Ishikawa (cell line): ENCODE results near the gene ST6GALNAC3.

Experiments used
- CEBPB ChIP-seq: IDR thresholded peaks from 2 replicates; pipeline ENCODE4 v1.6.1; 2012
- CREB1 ChIP-seq: IDR thresholded peaks from 2 replicates; pipeline ENCODE4 v1.6.1; 2012; ENCODE audit warnings: low read depth
- EGR1 ChIP-seq: IDR thresholded peaks from 2 replicates; pipeline ENCODE4 v1.6.1; 2012
- EP300 ChIP-seq: IDR thresholded peaks from 2 replicates; pipeline ENCODE4 v1.6.1; 2012; ENCODE audit warnings: borderline replicate concordance
- FOXM1 ChIP-seq: IDR thresholded peaks from 2 replicates; pipeline ENCODE4 v1.6.1; 2012; ENCODE audit warnings: low read depth, borderline replicate concordance
- RAD21 ChIP-seq: IDR thresholded peaks from 2 replicates; pipeline ENCODE4 v1.6.1; 2012; ENCODE audit warnings: low read depth
- TAF1 ChIP-seq: IDR thresholded peaks from 2 replicates; pipeline ENCODE4 v1.6.1; 2012; ENCODE audit warnings: low read depth, mild to moderate bottlenecking
- TCF12 ChIP-seq: IDR thresholded peaks from 2 replicates; pipeline ENCODE4 v1.6.1; 2012; ENCODE audit warnings: low read depth
- YY1 ChIP-seq: IDR thresholded peaks from 2 replicates; pipeline ENCODE4 v1.6.1; 2012; ENCODE audit warnings: low read depth
- ZBTB7A ChIP-seq: IDR thresholded peaks from 2 replicates; pipeline ENCODE4 v1.6.1; 2012; ENCODE audit warnings: low read depth
- TF ChIP-seq, protein P1 (sequence below): IDR thresholded peaks from 2 replicates; pipeline ENCODE4 v1.6.1; 2012; ENCODE audit warnings: low read depth, mild to moderate bottlenecking
- TF ChIP-seq, protein P2 (sequence below): IDR thresholded peaks from 2 replicates; pipeline ENCODE4 v1.6.1; 2012
- TF ChIP-seq, protein P3 (sequence below): IDR thresholded peaks from 2 replicates; pipeline ENCODE4 v1.6.1; 2012

DNA sequence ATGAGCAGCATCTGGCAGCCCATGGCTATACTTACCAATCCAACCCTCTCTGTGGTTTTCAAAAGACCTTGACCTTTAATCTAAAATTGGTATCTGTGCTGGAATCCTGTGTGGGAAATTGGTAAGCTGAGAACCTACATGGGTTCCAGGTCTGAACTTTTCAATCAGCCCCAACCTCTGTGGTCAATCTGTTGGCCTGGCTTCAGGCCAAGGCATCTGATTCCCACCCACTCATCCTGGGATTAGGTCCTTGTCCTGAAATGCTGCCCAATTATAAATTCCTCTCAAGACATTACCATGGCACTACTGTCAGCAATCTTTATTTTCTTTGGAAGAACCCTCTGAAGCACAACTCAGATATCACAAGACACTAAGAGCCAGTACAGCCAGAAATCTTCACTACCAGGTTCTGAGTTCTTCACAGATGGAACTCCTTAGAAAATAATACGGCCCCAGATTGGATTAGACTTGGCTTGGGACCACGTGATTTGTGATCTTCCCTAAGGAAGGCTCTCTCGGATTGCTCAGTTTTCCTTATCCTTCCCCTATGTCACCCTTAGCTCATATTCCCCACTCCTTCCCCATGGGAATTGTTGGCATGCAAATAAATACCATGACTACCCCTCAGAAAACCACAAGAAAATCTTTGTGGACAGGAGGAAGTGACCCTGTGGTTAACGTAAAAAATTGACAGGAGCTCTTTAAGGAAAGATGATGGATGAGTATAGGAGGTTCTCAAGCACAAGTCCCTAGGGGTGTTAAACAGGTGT, 584.8 kb downstream of the ST6GALNAC3 start:
- TF ChIP-seq TAF1 = no peak
- TF ChIP-seq RAD21 = no peak
- no peak for TF ChIP-seq ZBTB7A
- TF ChIP-seq, protein P1, sequence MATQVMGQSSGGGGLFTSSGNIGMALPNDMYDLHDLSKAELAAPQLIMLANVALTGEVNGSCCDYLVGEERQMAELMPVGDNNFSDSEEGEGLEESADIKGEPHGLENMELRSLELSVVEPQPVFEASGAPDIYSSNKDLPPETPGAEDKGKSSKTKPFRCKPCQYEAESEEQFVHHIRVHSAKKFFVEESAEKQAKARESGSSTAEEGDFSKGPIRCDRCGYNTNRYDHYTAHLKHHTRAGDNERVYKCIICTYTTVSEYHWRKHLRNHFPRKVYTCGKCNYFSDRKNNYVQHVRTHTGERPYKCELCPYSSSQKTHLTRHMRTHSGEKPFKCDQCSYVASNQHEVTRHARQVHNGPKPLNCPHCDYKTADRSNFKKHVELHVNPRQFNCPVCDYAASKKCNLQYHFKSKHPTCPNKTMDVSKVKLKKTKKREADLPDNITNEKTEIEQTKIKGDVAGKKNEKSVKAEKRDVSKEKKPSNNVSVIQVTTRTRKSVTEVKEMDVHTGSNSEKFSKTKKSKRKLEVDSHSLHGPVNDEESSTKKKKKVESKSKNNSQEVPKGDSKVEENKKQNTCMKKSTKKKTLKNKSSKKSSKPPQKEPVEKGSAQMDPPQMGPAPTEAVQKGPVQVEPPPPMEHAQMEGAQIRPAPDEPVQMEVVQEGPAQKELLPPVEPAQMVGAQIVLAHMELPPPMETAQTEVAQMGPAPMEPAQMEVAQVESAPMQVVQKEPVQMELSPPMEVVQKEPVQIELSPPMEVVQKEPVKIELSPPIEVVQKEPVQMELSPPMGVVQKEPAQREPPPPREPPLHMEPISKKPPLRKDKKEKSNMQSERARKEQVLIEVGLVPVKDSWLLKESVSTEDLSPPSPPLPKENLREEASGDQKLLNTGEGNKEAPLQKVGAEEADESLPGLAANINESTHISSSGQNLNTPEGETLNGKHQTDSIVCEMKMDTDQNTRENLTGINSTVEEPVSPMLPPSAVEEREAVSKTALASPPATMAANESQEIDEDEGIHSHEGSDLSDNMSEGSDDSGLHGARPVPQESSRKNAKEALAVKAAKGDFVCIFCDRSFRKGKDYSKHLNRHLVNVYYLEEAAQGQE = no peak
- TF ChIP-seq CREB1 = no peak
- no peak for TF ChIP-seq FOXM1
- TF ChIP-seq, protein P2, sequence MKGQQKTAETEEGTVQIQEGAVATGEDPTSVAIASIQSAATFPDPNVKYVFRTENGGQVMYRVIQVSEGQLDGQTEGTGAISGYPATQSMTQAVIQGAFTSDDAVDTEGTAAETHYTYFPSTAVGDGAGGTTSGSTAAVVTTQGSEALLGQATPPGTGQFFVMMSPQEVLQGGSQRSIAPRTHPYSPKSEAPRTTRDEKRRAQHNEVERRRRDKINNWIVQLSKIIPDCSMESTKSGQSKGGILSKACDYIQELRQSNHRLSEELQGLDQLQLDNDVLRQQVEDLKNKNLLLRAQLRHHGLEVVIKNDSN = no peak
- no peak for TF ChIP-seq YY1
- TF ChIP-seq, protein P3, sequence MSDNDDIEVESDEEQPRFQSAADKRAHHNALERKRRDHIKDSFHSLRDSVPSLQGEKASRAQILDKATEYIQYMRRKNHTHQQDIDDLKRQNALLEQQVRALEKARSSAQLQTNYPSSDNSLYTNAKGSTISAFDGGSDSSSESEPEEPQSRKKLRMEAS = no peak
- TF ChIP-seq EGR1 = no peak
- TF ChIP-seq EP300 = no peak
- TF ChIP-seq CEBPB = no peak
- no peak for TF ChIP-seq TCF12
